HepG2 (cell line): Measurements from ENCODE around the gene SPON2. TPM values are rescaled to one million over a fixed set of nuclear protein-coding genes. Genes with fewer than 3 reads are reported as not detected.

Experiments
- ATAC-seq: fragments of 200-7000 bp; cut with Tn5 transposase; 3 replicates; pipeline ENCODE4 v1.9.1; 2020; ENCODE audit warnings: mild to moderate bottlenecking, moderate library complexity
- BruUV-seq: library from RNA; stranded (reverse); fragments of 400-500 nt; replicated peaks from 2 replicates; lab custom pipeline; 2021; lab: Mats Ljungman, UMichigan
- CTCF ChIA-PET: fragments of 300-600 bp; formaldehyde crosslinking; extraction: SDS; loops from one replicate; lab custom pipeline; 2021; ENCODE audit warnings: low total read pairs, inconsistent platforms, low intra/inter-chr PET ratio; lab: Yijun Ruan, JAX
- POLR2A ChIA-PET: fragments of 350-600 bp; sonication (Branson Sonifier 250); formaldehyde crosslinking; loops from one replicate; lab custom pipeline; 2020; ENCODE audit warnings: antibody characterized with exemption, inconsistent platforms; lab: Yijun Ruan, JAX
- DNase-seq: peaks from one replicate; pipeline ENCODE4 v3.0.0-alpha.2; 2015; ENCODE audit warnings: low spot score
- FAIRE-seq: peaks from 3 replicates; lab custom pipeline; 2011; peaks lifted over from hg19 to GRCh38; lab: Jason Lieb, UNC
- H2AFZ ChIP-seq: one replicate; pipeline ENCODE4 v1.6.1; 2011; ENCODE audit warnings: low read length, inconsistent platforms
- H3K27ac ChIP-seq: fragments of 300-600 bp; 3 replicates; pipeline ENCODE4 v1.8.0; 2011; ENCODE audit warnings: mixed run types, mild to moderate bottlenecking, mixed read lengths, low read length, inconsistent platforms; ENCODE audit not compliant: insufficient read depth; ENCODE audit errors: extremely low read length
- H3K27me3 ChIP-seq, 2 experiments: fragments of 200-600 bp in 1 of 2; 2 replicates in 1 of 2; 3 replicates in 1 of 2; pipeline versions ENCODE4 v1.6.0 to v1.8.0; 2011; ENCODE audit warnings: low read length in 2 of 2, mild to moderate bottlenecking in 2 of 2, moderate library complexity in 2 of 2, inconsistent platforms in 1 of 2; ENCODE audit not compliant: insufficient read depth in 2 of 2, control insufficient read depth in 1 of 2
- H3K36me3 ChIP-seq, 2 experiments: fragments of 200-600 bp in 1 of 2; replicated peaks in 1 of 2; 2 replicates in 1 of 2; 3 replicates in 1 of 2; pipeline versions ENCODE4 v1.5.1 to v1.8.0; 2011; ENCODE audit warnings: low read length in 2 of 2, inconsistent platforms in 1 of 2; ENCODE audit not compliant: insufficient read depth in 2 of 2, control insufficient read depth in 1 of 2
- H3K4me1 ChIP-seq: 2 replicates; pipeline ENCODE4 v1.5.1; 2012; ENCODE audit warnings: low read length, inconsistent platforms; ENCODE audit not compliant: insufficient read depth
- H3K4me2 ChIP-seq: 2 replicates; pipeline ENCODE4 v1.6.0; 2011; ENCODE audit warnings: low read depth, low read length, inconsistent platforms
- H3K4me3 ChIP-seq, 3 experiments: fragments of 200-600 bp in 1 of 3; sonication (generic), shearing (Covaris generic) in 1 of 3; replicated peaks in 1 of 3; 2 replicates each; pipeline ENCODE4 v1.5.1; 2011 to 2016; ENCODE audit warnings: low read length in 3 of 3, inconsistent platforms in 2 of 3, low read depth in 2 of 3, mild to moderate bottlenecking in 2 of 3, control low read depth in 1 of 3, mixed read lengths in 1 of 3; ENCODE audit not compliant: insufficient read depth in 1 of 3
- H3K79me2 ChIP-seq: one replicate; pipeline ENCODE4 v1.6.1; 2011; ENCODE audit warnings: low read length, inconsistent platforms; ENCODE audit not compliant: insufficient read depth
- H3K9ac ChIP-seq: 2 replicates; pipeline ENCODE4 v1.6.0; 2011; ENCODE audit warnings: mild to moderate bottlenecking, low read depth, low read length, inconsistent platforms; ENCODE audit not compliant: insufficient read depth
- H3K9me3 ChIP-seq: 2 replicates; pipeline ENCODE4 v1.5.1; 2012; ENCODE audit warnings: mild to moderate bottlenecking, low read length
- H4K20me1 ChIP-seq: 2 replicates; pipeline ENCODE4 v1.6.0; 2011; ENCODE audit warnings: inconsistent platforms, mild to moderate bottlenecking, low read length, moderate library complexity; ENCODE audit not compliant: insufficient read depth
- ATF6 ChIP-seq: sonication (generic); formaldehyde crosslinking; conservative IDR thresholded peaks from 2 replicates; pipeline ENCODE4 v1.4.0; 2020; ENCODE audit warnings: missing genetic modification reagents
- ESRRA ChIP-seq: sonication (generic); formaldehyde crosslinking; IDR thresholded peaks from 2 replicates; pipeline ENCODE4 v1.5.1; 2020; ENCODE audit warnings: mild to moderate bottlenecking, low read depth, missing genetic modification reagents
- HNF4A ChIP-seq: sonication (generic); formaldehyde crosslinking; IDR thresholded peaks from 2 replicates; pipeline ENCODE4 v1.4.0; 2020; ENCODE audit warnings: missing genetic modification reagents
- NR2F6 ChIP-seq, 2 experiments: IDR thresholded peaks; 2 replicates each; pipeline ENCODE4 v1.6.1; 2016; ENCODE audit warnings: antibody characterized with exemption in 1 of 2, mild to moderate bottlenecking in 1 of 2
- RBFOX2 ChIP-seq: fragments of 200-400 bp; formaldehyde crosslinking; IDR thresholded peaks from 2 replicates; pipeline ENCODE4 v1.6.1; 2017; ENCODE audit warnings: low read depth, mild to moderate bottlenecking, low read length
- TEAD2 ChIP-seq: sonication (generic); formaldehyde crosslinking; IDR thresholded peaks from 2 replicates; pipeline ENCODE4 v1.9.0; 2021; ENCODE audit warnings: missing genetic modification reagents
- ZBTB33 ChIP-seq: sonication (generic); formaldehyde crosslinking; IDR thresholded peaks from 2 replicates; pipeline ENCODE4 v1.4.0; 2020; ENCODE audit warnings: missing genetic modification reagents
- ZNF329 ChIP-seq: sonication (generic); formaldehyde crosslinking; IDR thresholded peaks from 2 replicates; pipeline ENCODE4 v1.9.0; 2021; ENCODE audit warnings: low read depth, mild to moderate bottlenecking, missing genetic modification reagents
- ZNF672 ChIP-seq: sonication (generic); formaldehyde crosslinking; IDR thresholded peaks from 2 replicates; pipeline ENCODE4 v1.8.1; 2022; ENCODE audit warnings: missing genetic modification reagents
- WGBS: methylation state at CpG from one replicate; pipeline ENCODE4 v1.1.6; 2017; ENCODE audit warnings: low lambda C conversion rate; 5-methylcytosine and 5-hydroxymethylcytosine counted together
- in situ Hi-C: cut with HindIII; loops from 2 replicates; pipeline ENCODE4 v1.10.0; 2017; ENCODE audit warnings: low pct_unique_long_range_greater_than_20kb; ENCODE audit not compliant: extremely low pct_ligation_motif_present
- intact Hi-C: fragments of 100-400 bp; cut with micrococcal nuclease; formaldehyde crosslinking; loops from one replicate; pipeline ENCODE4 v1.10.0; 2022; ENCODE audit not compliant: unreplicated experiment
- polyA plus RNA-seq, 8 experiments: library from polyadenylated mRNA; depleted of rRNA in 3 of 8; stranded (reverse) in 7 of 8; unstranded in 1 of 8; fragments of >200 nt; fragmentation: Illumina TruSeq in 4 of 8; extraction: Trizol in 4 of 8; gene quantifications; 2 replicates each; pipeline versions ENCODE4 v1.2.1 to v1.2.3, GENCODE V29; 2011 to 2016; ENCODE audit warnings: low read depth in 4 of 8, missing spikeins in 1 of 8, mixed read lengths in 1 of 8; ENCODE audit not compliant: insufficient read depth in 1 of 8
- total RNA-seq, 5 experiments: library from RNA; depleted of rRNA; stranded (reverse); fragments of >200 nt; fragmentation: Illumina TruSeq; extraction: Trizol; gene quantifications; 2 replicates each; pipeline ENCODE4 v1.2.3, GENCODE V29; 2016; ENCODE audit warnings: low read depth in 1 of 5

Gene SPON2
- total and polyA plus RNA-seq, 2 of the 13 experiments (the other 11 are each of a cell fraction or from before 2014, with no cell fraction given), result 17.4 to 55.2 TPM

GRCh38 chr4:1170976-1171310 is 1.4 kb downstream of the SPON2 start:
- no peak overlapping the region for H2AFZ ChIP-seq
- intact Hi-C loops (no loop called here), in situ Hi-C loops (loop anchor here (5.0 kb wide), 1 partner anchor 36 kb away; no protein-coding TSS in a partner anchor)
- BruUV-seq, result no TSS peak
- no peak overlapping the region for H3K27ac ChIP-seq
- DNase-seq, result no peak
- no peaks in the 10 kb centered on the region for H4K20me1 ChIP-seq
- TF ChIP-seq ZNF329 (CRISPR knock-in tag) (no peak), ATF6 (CRISPR knock-in tag) (no peak), TEAD2 (CRISPR knock-in tag) (no peak), HNF4A (CRISPR knock-in tag) (no peak)
- no peak for FAIRE-seq
- H3K27me3 ChIP-seq, result peaks cover 0 to 1% of the 10 kb centered on the region in 2 experiments; a peak in 1 of 5 replicates
- H3K9me3 ChIP-seq, result no peaks in the 10 kb centered on the region
- no peak for ATAC-seq
- no peak overlapping the region for H3K4me2 ChIP-seq
- H3K4me3 ChIP-seq, result no peak overlapping the region
- peaks cover 42% of the 10 kb centered on the region for H3K4me1 ChIP-seq
- H3K9ac ChIP-seq, result no peak overlapping the region
- H3K79me2 ChIP-seq, result no peaks in the 10 kb centered on the region
- 97% methylated on average over 29 of the region's 42 CpGs for WGBS
- CTCF ChIA-PET, result no interaction called here
- peaks cover 3 to 9% of the 10 kb centered on the region in 2 experiments; a peak in 2 of 5 replicates for H3K36me3 ChIP-seq
- POLR2A ChIA-PET, result no interaction called here

GRCh38 chr4:1170156-1170975 is 2.0 kb downstream of the SPON2 start:
- peaks cover 36% of the 10 kb centered on the region for H3K4me1 ChIP-seq
- DNase-seq (no peak), ATAC-seq (no peak), FAIRE-seq (no peak)
- no peak overlapping the region for H3K9ac ChIP-seq
- ChIA-PET POLR2A (no interaction called here), CTCF (no interaction called here)
- H3K9me3 ChIP-seq, result no peaks in the 10 kb centered on the region
- no peaks in the 10 kb centered on the region for H3K79me2 ChIP-seq
- intact Hi-C loops (no loop called here), in situ Hi-C loops (loop anchor here (5.0 kb wide), 1 partner anchor 37 kb away; no protein-coding TSS in a partner anchor)
- TF ChIP-seq NR2F6 (IDR thresholded peaks at IDR 0.05) (no peak), NR2F6 (CRISPR knock-in tag; IDR thresholded peaks at IDR 0.05) (no peak), ZBTB33 (CRISPR knock-in tag) (peak; percentile 58; the same call in 1 of the 2 replicates), ZNF672 (CRISPR knock-in tag) (no peak), RBFOX2 (peak; percentile 48; the same call in 1 of the 2 replicates), ESRRA (no peak)
- 92% methylated on average over 22 of the region's 37 CpGs for WGBS
- no peak overlapping the region for H3K4me2 ChIP-seq
- H2AFZ ChIP-seq, result no peak overlapping the region
- peaks cover 0 to 2% of the 10 kb centered on the region in 2 experiments; a peak in 2 of 5 replicates for H3K27me3 ChIP-seq
- no peaks in the 10 kb centered on the region for H4K20me1 ChIP-seq
- BruUV-seq, result no TSS peak
- H3K27ac ChIP-seq, result no peak overlapping the region
- no peak overlapping the region for H3K4me3 ChIP-seq
- peaks cover 3 to 9% of the 10 kb centered on the region in 2 experiments; a peak in 2 of 5 replicates for H3K36me3 ChIP-seq
